ENCODE data around the gene AMH. TPM values are rescaled to one million over a fixed set of nuclear protein-coding genes. Genes with fewer than 3 reads are reported as not detected.

The AMH gene
- total RNA-seq, 4 donors from 2014 or later = 1.1 to 3.5 TPM; not detected in 2

DNA sequence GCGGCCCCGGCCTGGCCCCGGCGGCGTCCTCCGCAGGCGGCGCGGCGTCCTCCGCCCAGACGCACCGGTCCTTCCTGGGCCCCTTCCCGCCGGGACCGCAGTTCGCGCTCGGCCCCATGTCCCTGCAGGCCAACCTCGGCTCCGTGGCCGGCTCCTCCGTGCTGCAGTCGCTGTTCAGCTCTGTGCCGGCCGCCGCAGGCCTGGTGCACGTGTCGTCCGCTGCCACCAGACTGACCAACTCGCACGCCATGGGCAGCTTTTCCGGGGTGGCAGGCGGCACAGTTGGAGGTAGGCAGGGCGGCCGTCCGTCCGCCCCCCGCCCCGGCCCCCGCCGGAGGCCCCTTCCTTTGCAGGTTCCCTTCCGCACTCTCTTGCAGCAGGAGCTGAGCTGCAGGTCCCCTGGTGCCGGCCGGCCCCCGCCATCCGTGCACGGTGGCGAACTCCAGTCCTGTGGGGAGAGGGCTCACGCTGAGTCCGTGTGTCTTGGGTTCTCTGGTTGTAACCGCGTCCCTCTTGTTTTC is 22.2 kb upstream of the AMH start:
- in situ Hi-C loops (cut with MboI; ENCODE audit: low pct_ligation_motif_present in 1 of 4, low pct_unique_long_range_greater_than_20kb in 1 of 4, low sequenced_read_pairs in 3 of 4) = no loop called here
- Histone ChIP-seq H3K27me3 (no peaks in the 10 kb centered on the region), H3K9me3 (no peaks in the 10 kb centered on the region), H3K36me3 (peaks cover 0 to 20% (median 8%) of the 10 kb centered on the region in 4 donors), H3K4me1 (no peaks in the 10 kb centered on the region), H3K4me3 (no peak overlapping the region), H3K27ac (no peak overlapping the region)
- DNase-seq = no peak
- WGBS, 2 donors (ENCODE audit: low coverage in 1 of 2) = 97 to 100% methylated on average over 2 to 53 of the region's 53 CpGs
- intact Hi-C loops (cut with DNase I; ENCODE audit: low total_unique reads) = no loop called here
- TF ChIP-seq CTCF (IDR thresholded peaks at IDR 0.05) = no peak
- no peak for TF ChIP-seq POLR2A (IDR thresholded peaks at IDR 0.05)
- no peak for TF ChIP-seq POLR2AphosphoS5 (IDR thresholded peaks at IDR 0.05)
- TF ChIP-seq EP300 (IDR thresholded peaks at IDR 0.05; ENCODE audit: low read depth) = no peak

- 88% methylated on average over 67 of the region's 67 CpGs; no CpG with 5 or more reads in 1 of the 2 donors for WGBS, 2 donors (ENCODE audit: low coverage in 1 of 2)
- in situ Hi-C loops (cut with MboI; ENCODE audit: low pct_ligation_motif_present in 1 of 4, low pct_unique_long_range_greater_than_20kb in 1 of 4, low sequenced_read_pairs in 3 of 4) = no loop called here
- H3K9me3 ChIP-seq = no peaks in the 10 kb centered on the region
- H3K4me1 ChIP-seq = no peaks in the 10 kb centered on the region
- peak; percentile 71 for DNase-seq
- no peak overlapping the region for H3K4me3 ChIP-seq
- no peak for TF ChIP-seq EP300 (IDR thresholded peaks at IDR 0.05; ENCODE audit: low read depth)
- TF ChIP-seq POLR2AphosphoS5 (IDR thresholded peaks at IDR 0.05) = no peak
- no peak for TF ChIP-seq CTCF (IDR thresholded peaks at IDR 0.05)
- no peak for TF ChIP-seq POLR2A (IDR thresholded peaks at IDR 0.05)
- no peaks in the 10 kb centered on the region for H3K27me3 ChIP-seq
- peak overlapping the region in 2 of 4 donors; percentile 29 to 30 for H3K27ac ChIP-seq
- intact Hi-C loops (cut with DNase I; ENCODE audit: low total_unique reads) = no loop called here
- H3K36me3 ChIP-seq = peaks cover 0 to 20% (median 8%) of the 10 kb centered on the region in 4 donors
These were observed 21.5 kb upstream of the AMH start for GRCh38 chr19:2227415-2228156.

- H3K27ac ChIP-seq = peak overlapping the region in 1 of 4 donors; percentile 29
- no peak overlapping the region for H3K4me3 ChIP-seq
- intact Hi-C loops (cut with DNase I; ENCODE audit: low total_unique reads) (no loop called here), in situ Hi-C loops (cut with MboI; ENCODE audit: low pct_ligation_motif_present in 1 of 4, low pct_unique_long_range_greater_than_20kb in 1 of 4, low sequenced_read_pairs in 3 of 4) (no loop called here)
- H3K9me3 ChIP-seq = no peaks in the 10 kb centered on the region
- H3K27me3 ChIP-seq = no peaks in the 10 kb centered on the region
- 91 to 92% methylated on average over 5 to 40 of the region's 48 CpGs for WGBS, 2 donors (ENCODE audit: low coverage in 1 of 2)
- no peak for DNase-seq
- TF ChIP-seq POLR2A (IDR thresholded peaks at IDR 0.05) (no peak), EP300 (IDR thresholded peaks at IDR 0.05; ENCODE audit: low read depth) (no peak), CTCF (IDR thresholded peaks at IDR 0.05) (no peak), POLR2AphosphoS5 (IDR thresholded peaks at IDR 0.05) (no peak)
- H3K36me3 ChIP-seq = peaks cover 0 to 24% (median 8%) of the 10 kb centered on the region in 4 donors
- peaks cover 0 to 1% (median 0%) of the 10 kb centered on the region in 4 donors for H3K4me1 ChIP-seq
These were observed 20.7 kb upstream of the AMH start for GRCh38 chr19:2228157-2229030.
